HepG2 (cell line): ENCODE measurements around the gene MAFB.

Experiments
- CC2D1A ChIP-seq: sonication (generic); formaldehyde crosslinking; IDR thresholded peaks from 2 replicates; pipeline ENCODE4 v1.8.1; 2023; ENCODE audit warnings: mild to moderate bottlenecking, missing genetic modification reagents
- CHD2 ChIP-seq: IDR thresholded peaks from 2 replicates; pipeline ENCODE4 v1.6.1; 2011; ENCODE audit warnings: low read depth, low read length, improper control_type of control experiment
- CTCF ChIP-seq: sonication (generic); formaldehyde crosslinking; IDR thresholded peaks from 2 replicates; pipeline ENCODE4 v1.5.0; 2020; ENCODE audit warnings: mild to moderate bottlenecking, missing genetic modification reagents, moderate library complexity
- HDAC1 ChIP-seq: sonication (generic); formaldehyde crosslinking; IDR thresholded peaks from 2 replicates; pipeline ENCODE4 v1.5.1; 2020; ENCODE audit warnings: mild to moderate bottlenecking, missing genetic modification reagents
- KDM4B ChIP-seq: sonication (generic); formaldehyde crosslinking; IDR thresholded peaks from 2 replicates; pipeline ENCODE4 v1.4.0; 2020; ENCODE audit warnings: missing genetic modification reagents
- POLR2AphosphoS5 ChIP-seq: IDR thresholded peaks from 2 replicates; pipeline ENCODE4 v1.6.1; 2012; ENCODE audit warnings: low read depth, low read length
- SMARCC2 ChIP-seq: fragments of 450-650 bp; IDR thresholded peaks from 2 replicates; pipeline ENCODE4 v1.6.1; 2017; ENCODE audit warnings: antibody characterized with exemption, mild to moderate bottlenecking
- SRSF9 ChIP-seq: fragments of 200-400 bp; formaldehyde crosslinking; IDR thresholded peaks from 2 replicates; pipeline ENCODE4 v1.6.1; 2018; ENCODE audit warnings: borderline replicate concordance, mild to moderate bottlenecking, low read depth, low read length; ENCODE audit not compliant: insufficient read depth, poor library complexity, severe bottlenecking
- THYN1 ChIP-seq: sonication (generic); formaldehyde crosslinking; IDR thresholded peaks from 2 replicates; pipeline ENCODE4 v1.8.1; 2023; ENCODE audit warnings: low read depth, mild to moderate bottlenecking, moderate library complexity, missing genetic modification reagents, borderline replicate concordance
- ZBTB1 ChIP-seq: sonication (generic); formaldehyde crosslinking; IDR thresholded peaks from 2 replicates; pipeline ENCODE4 v1.4.0; 2020; ENCODE audit warnings: missing genetic modification reagents, borderline replicate concordance
- ZNF274 ChIP-seq: sonication (generic); formaldehyde crosslinking; IDR thresholded peaks from 2 replicates; pipeline ENCODE4 v1.5.1; 2020; ENCODE audit warnings: mild to moderate bottlenecking, missing genetic modification reagents

GRCh38 chr20:40646361-40646760 lies 42.7 kb downstream of the MAFB start:
- TF ChIP-seq KDM4B (CRISPR knock-in tag) (no peak), ZBTB1 (CRISPR knock-in tag) (no peak), THYN1 (CRISPR knock-in tag) (no peak), ZNF274 (no peak), SMARCC2 (no peak), CTCF (no peak), SRSF9 (no peak), POLR2AphosphoS5 (no peak), CHD2 (no peak), CC2D1A (CRISPR knock-in tag) (no peak), HDAC1 (no peak)
